Cardiac ventricle fibroblast (primary cell): ENCODE results near the gene SH3BGRL2. TPM values are rescaled to one million over a fixed set of nuclear protein-coding genes. Genes with fewer than 3 reads are reported as not detected.

Source experiments
- total RNA-seq: library from RNA; depleted of rRNA; stranded (reverse); fragments of >200 nt; gene quantifications from 2 replicates; pipeline ENCODE4 v1.2.3, GENCODE V29; 2015

Gene SH3BGRL2
- 1.8 and 2.5 TPM in 2 replicates for total RNA-seq

GRCh38 chr6:79630883-79631692 is at the start of gene SH3BGRL2:
TSS of gene SH3BGRL2 (plus strand) at chr6:79631329. CDS start at chr6:79631462, 133 bp downstream.

Other genes with a start within 250 kb of the SH3BGRL2 start
- gene LCA5, start 93.9 kb upstream of the SH3BGRL2 start, total RNA-seq: 3.9 and 4.7 TPM in 2 replicates